ENCODE data around the gene HNRNPA0.

DNA sequence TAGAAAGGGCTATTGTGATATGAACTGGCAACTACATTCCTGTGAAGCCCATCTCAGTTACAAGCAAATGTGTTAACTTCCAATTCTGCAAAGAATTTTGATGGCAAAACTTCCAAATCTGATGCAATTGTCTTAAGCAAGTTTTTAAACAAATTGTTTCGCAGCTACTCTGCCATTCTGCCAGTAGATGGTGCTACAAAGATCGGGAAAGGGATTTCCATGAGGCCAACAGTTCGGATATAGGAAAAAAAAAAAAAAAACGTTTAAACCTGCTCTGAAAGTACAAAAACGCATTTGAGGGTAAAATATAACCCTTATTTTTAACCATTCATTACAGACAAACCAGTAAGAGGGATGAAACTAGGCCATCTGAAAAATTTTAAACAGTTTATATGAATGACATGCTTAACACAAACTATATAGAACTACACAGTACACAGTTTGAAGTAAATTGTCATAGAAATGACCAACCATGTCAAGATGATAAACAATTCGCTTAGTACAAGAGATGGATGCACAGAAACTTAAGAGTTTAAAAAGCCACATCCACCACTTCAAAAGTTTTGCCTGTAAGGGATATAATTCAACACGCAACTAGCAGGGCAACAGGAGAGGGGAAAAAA, 2.2 kb downstream of the HNRNPA0 start:
- TF ChIP-seq GATA2 (IDR thresholded peaks at IDR 0.05; ENCODE audit: low read depth, low read length) (no peak), GATA3 (IDR thresholded peaks at IDR 0.05; ENCODE audit: low read depth, low read length) (no peak)

All from SH-SY5Y (cell line).